ENCODE data around the gene RBM10. TPM values are rescaled to one million over a fixed set of nuclear protein-coding genes. Genes with fewer than 3 reads are reported as not detected.
A peak's percentile ranks its signal among the peaks of the same experiment; 100 is the strongest.

Gene RBM10
- total RNA-seq, 1 experiment from 2014 or later: 55.8 TPM

DNA sequence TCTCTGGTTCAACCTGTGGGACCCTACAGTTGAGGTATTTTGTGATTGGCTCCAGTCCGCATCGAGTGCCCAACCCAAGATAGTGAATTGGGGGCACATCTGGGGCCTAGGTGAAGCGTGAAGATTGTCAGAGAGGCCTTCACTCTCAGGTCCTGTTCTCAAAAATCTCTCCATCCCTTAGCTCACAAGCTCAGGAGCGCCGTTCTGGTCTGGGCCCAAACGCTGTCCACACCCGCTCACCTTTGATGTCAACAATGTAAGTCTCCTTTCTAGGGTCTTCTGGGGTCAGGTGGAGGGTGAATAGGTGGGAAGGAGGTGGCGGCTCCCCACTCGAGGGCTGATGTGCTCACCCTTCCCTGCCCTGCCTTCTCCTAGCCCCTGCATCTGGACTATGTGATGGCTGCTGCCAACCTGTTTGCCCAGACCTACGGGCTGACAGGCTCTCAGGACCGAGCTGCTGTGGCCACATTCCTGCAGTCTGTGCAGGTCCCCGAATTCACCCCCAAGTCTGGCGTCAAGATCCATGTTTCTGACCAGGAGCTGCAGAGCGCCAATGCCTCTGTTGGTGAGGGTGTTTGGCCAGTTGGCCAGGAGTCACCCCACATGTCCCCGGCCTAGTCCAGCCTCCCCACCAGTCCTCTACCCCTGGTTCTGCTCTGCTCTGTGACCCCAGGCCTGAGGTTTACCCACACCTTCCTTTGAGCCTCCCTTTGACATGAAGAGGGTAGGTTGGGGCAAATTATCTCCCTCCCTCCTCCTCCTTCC, 65.8 kb downstream of the RBM10 start:
- TF ChIP-seq, protein P1, sequence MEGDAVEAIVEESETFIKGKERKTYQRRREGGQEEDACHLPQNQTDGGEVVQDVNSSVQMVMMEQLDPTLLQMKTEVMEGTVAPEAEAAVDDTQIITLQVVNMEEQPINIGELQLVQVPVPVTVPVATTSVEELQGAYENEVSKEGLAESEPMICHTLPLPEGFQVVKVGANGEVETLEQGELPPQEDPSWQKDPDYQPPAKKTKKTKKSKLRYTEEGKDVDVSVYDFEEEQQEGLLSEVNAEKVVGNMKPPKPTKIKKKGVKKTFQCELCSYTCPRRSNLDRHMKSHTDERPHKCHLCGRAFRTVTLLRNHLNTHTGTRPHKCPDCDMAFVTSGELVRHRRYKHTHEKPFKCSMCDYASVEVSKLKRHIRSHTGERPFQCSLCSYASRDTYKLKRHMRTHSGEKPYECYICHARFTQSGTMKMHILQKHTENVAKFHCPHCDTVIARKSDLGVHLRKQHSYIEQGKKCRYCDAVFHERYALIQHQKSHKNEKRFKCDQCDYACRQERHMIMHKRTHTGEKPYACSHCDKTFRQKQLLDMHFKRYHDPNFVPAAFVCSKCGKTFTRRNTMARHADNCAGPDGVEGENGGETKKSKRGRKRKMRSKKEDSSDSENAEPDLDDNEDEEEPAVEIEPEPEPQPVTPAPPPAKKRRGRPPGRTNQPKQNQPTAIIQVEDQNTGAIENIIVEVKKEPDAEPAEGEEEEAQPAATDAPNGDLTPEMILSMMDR (conservative IDR thresholded peaks at IDR 0.05): no peak
- Histone ChIP-seq H3K79me2 (ENCODE audit: insufficient read depth, low read length) (no peaks in the 10 kb centered on the region), H4K91ac (ENCODE audit: insufficient read length, low read depth, low read length) (no peak overlapping the region), H4K8ac (replicated peaks; ENCODE audit: insufficient read length, low read depth, low read length) (no peak overlapping the region), H3K4me2 (ENCODE audit: insufficient read depth, insufficient read length, low read length) (no peak overlapping the region), H3K9me3 (ENCODE audit: control insufficient read depth, low read depth, low read length) (no peaks in the 10 kb centered on the region), H3K56ac (ENCODE audit: insufficient read length, low read depth, low read length) (no peak overlapping the region), H2BK12ac (ENCODE audit: insufficient read length, low read depth, low read length) (no peak overlapping the region), H3K14ac (ENCODE audit: insufficient read depth, low read length) (no peak overlapping the region), H2BK5ac (ENCODE audit: insufficient read length, low read length) (no peak overlapping the region), H2BK15ac (ENCODE audit: low read depth, low read length) (no peak overlapping the region), H3K23me2 (ENCODE audit: insufficient read length, low read depth, low read length, poor library complexity, severe bottlenecking) (no peaks in the 10 kb centered on the region), H3K79me1 (ENCODE audit: insufficient read depth, low read depth, low read length, poor library complexity, severe bottlenecking) (no peaks in the 10 kb centered on the region), H2AK5ac (ENCODE audit: insufficient read length, low read length) (no peak overlapping the region), H3K4ac (ENCODE audit: low read depth, low read length) (no peak overlapping the region), H3K27ac (ENCODE audit: insufficient read length, low read depth, low read length) (no peak overlapping the region), H3K18ac (ENCODE audit: insufficient read length, low read depth, low read length) (no peak overlapping the region), H2BK120ac (ENCODE audit: low read depth, low read length, poor library complexity, severe bottlenecking) (no peak overlapping the region), H3K4me1 (ENCODE audit: insufficient read depth, low read length) (no peaks in the 10 kb centered on the region), H4K20me1 (ENCODE audit: control insufficient read depth, insufficient read depth, insufficient read length) (no peaks in the 10 kb centered on the region), H3K27me3 (ENCODE audit: insufficient read depth, low read length) (no peaks in the 10 kb centered on the region), H3K9ac (ENCODE audit: extremely low read depth, insufficient read length, low read length) (no peak overlapping the region), H3T11ph (ENCODE audit: low read length) (no peak overlapping the region), H4K5ac (ENCODE audit: insufficient read length, low read depth, low read length) (no peak overlapping the region), H2AFZ (ENCODE audit: low read length) (no peak overlapping the region), H3K23ac (ENCODE audit: insufficient read length, low read depth, low read length) (no peak overlapping the region), H2BK20ac (ENCODE audit: low read depth, low read length, poor library complexity, severe bottlenecking) (no peak overlapping the region)
- no peaks in the 10 kb centered on the region for H3K27me3 Mint-ChIP-seq (ENCODE audit: low read depth)
- no CpG with 5 or more reads among the region's 15 CpGs for WGBS (ENCODE audit: extremely low coverage, insufficient read length, low lambda C conversion rate)
- no peak for DNase-seq
- no peak overlapping the region for H3K4me3 Mint-ChIP-seq
- H3K27ac Mint-ChIP-seq: peak overlapping the region in 1 of 3 experiments; percentile 29; a peak in 2 of 7 replicates
- H3K4me1 Mint-ChIP-seq: peaks cover under 1 to 1% of the 10 kb centered on the region in 2 experiments; a peak in 3 of 4 replicates
- no peaks in the 10 kb centered on the region; a peak in 1 of 5 replicates for H3K9me3 Mint-ChIP-seq
- peaks cover 77 to 100% (median 100%) of the 10 kb centered on the region in 3 experiments for H3K36me3 Mint-ChIP-seq (ENCODE audit: insufficient read depth in 1 of 3, low read depth in 3 of 3)
